D721Med (cell line): Measurements from ENCODE around the gene IL17REL.
A peak's percentile ranks its signal among the peaks of the same experiment; 100 is the strongest.

Experiments used
- DNase-seq: peaks from one replicate; pipeline ENCODE4 v3.0.0; 2011; ENCODE audit warnings: low spot score; ENCODE audit not compliant: insufficient read length
- FAIRE-seq: peaks from 2 replicates; lab custom pipeline; 2011; peaks lifted over from hg19 to GRCh38; lab: Jason Lieb, UNC
- CTCF ChIP-seq: IDR thresholded peaks from 2 replicates; pipeline ENCODE4 v1.5.1; 2012; ENCODE audit warnings: mild to moderate bottlenecking, control low read depth; ENCODE audit not compliant: insufficient read depth; ENCODE audit errors: missing control alignments

IL17REL gene

GRCh38 chr22:49962012-49962750 is 50.4 kb downstream of the IL17REL start:
- no peak for TF ChIP-seq CTCF
- FAIRE-seq = no peak
- DNase-seq = no peak

- FAIRE-seq = no peak
- DNase-seq = no peak
These were observed 51.0 kb downstream of the IL17REL start for GRCh38 chr22:49961601-49962011.

GRCh38 chr22:49961005-49961600 is 51.5 kb downstream of the IL17REL start:
- FAIRE-seq (no peak), DNase-seq (no peak)
- TF ChIP-seq CTCF = no peak

More at GRCh38 chr22:49961601-49962011, 51.0 kb downstream of the IL17REL start:
- TF ChIP-seq CTCF = no peak

- DNase-seq = peak; percentile 95
- TF ChIP-seq CTCF = no peak
- FAIRE-seq = no peak
These were observed 52.2 kb downstream of the IL17REL start, which contains the start of gene PIM3 for GRCh38 chr22:49960159-49961004. TSS of gene PIM3 (plus strand) at chr22:49960772. CDS start at chr22:49960948, 176 bp downstream.

GRCh38 chr22:49959782-49960158 is 52.8 kb downstream of the IL17REL start:
- FAIRE-seq (no peak), DNase-seq (no peak)
- TF ChIP-seq CTCF = no peak

- FAIRE-seq (no peak), DNase-seq (no peak)
- TF ChIP-seq CTCF = no peak
These were observed 53.4 kb downstream of the IL17REL start for GRCh38 chr22:49958931-49959781.
